ENCODE results near the gene HNRNPDL.
A peak's percentile ranks its signal among the peaks of the same experiment; 100 is the strongest.
"Not testable (repeated sequence)": the region's sequence is repeated elsewhere in the genome, so short reads cannot be mapped to it uniquely, and the experiment has no call there.

The HNRNPDL gene

GRCh38 chr4:82431831-82432230 lies 1.6 kb upstream of the HNRNPDL start:
- DNase-seq: no peak

GRCh38 chr4:82430964-82431745 lies 893 bp upstream of the HNRNPDL start:
- DNase-seq: peak; percentile 50 to 58

GRCh38 chr4:82429728-82430192 lies 502 bp downstream of the HNRNPDL start:
- DNase-seq: no peak

- peak; percentile 76 to 79 for DNase-seq
Observed at GRCh38 chr4:82428969-82429727, 1.1 kb downstream of the HNRNPDL start.

GRCh38 chr4:82428526-82428968 lies 1.7 kb downstream of the HNRNPDL start:
- DNase-seq: no peak

- no peak for DNase-seq
Observed at GRCh38 chr4:82425478-82425877, 4.8 kb downstream of the HNRNPDL start.

GRCh38 chr4:82423245-82424054 lies 6.8 kb downstream of the HNRNPDL start:
- DNase-seq: no peak

GRCh38 chr4:82422616-82423015 lies 7.6 kb downstream of the HNRNPDL start:
- DNase-seq: no peak

GRCh38 chr4:82421796-82422560 lies 8.3 kb downstream of the HNRNPDL start:
- DNase-seq: no peak

GRCh38 chr4:82419451-82419850 lies 10.8 kb downstream of the HNRNPDL start:
- no peak for DNase-seq

GRCh38 chr4:82415922-82416365 lies 14.3 kb downstream of the HNRNPDL start:
- DNase-seq: no peak

GRCh38 chr4:82415061-82415460 lies 15.2 kb downstream of the HNRNPDL start:
- not testable (repeated sequence) for DNase-seq

- DNase-seq: no peak
Observed at GRCh38 chr4:82403725-82404124, 26.5 kb downstream of the HNRNPDL start.

GRCh38 chr4:82402196-82402775 lies 28.0 kb downstream of the HNRNPDL start:
- no peak for DNase-seq

- no peak for DNase-seq
Observed at GRCh38 chr4:82401600-82401999, 28.7 kb downstream of the HNRNPDL start.

GRCh38 chr4:82398263-82398662 lies 32.0 kb downstream of the HNRNPDL start:
- no peak for DNase-seq

- no peak for DNase-seq
Observed at GRCh38 chr4:82397527-82397926, 32.7 kb downstream of the HNRNPDL start.

- DNase-seq: no peak
Observed at GRCh38 chr4:82394896-82395295, 35.4 kb downstream of the HNRNPDL start.

- DNase-seq: not testable (repeated sequence)
Observed at GRCh38 chr4:82390061-82390460, 40.2 kb downstream of the HNRNPDL start.

GRCh38 chr4:82388405-82388804 lies 41.9 kb downstream of the HNRNPDL start:
- DNase-seq: no peak

GRCh38 chr4:82386312-82386711 lies 44.0 kb downstream of the HNRNPDL start:
- not testable (repeated sequence) for DNase-seq

- no peak for DNase-seq
Observed at GRCh38 chr4:82382751-82383150, 47.5 kb downstream of the HNRNPDL start.
